AG20443 (cell line): ENCODE measurements around the gene BLOC1S6.

Source experiments
- DNase-seq: peaks from one replicate; pipeline ENCODE4 v3.0.0; 2012; ENCODE audit warnings: low spot score, mixed read lengths

The BLOC1S6 gene

DNA sequence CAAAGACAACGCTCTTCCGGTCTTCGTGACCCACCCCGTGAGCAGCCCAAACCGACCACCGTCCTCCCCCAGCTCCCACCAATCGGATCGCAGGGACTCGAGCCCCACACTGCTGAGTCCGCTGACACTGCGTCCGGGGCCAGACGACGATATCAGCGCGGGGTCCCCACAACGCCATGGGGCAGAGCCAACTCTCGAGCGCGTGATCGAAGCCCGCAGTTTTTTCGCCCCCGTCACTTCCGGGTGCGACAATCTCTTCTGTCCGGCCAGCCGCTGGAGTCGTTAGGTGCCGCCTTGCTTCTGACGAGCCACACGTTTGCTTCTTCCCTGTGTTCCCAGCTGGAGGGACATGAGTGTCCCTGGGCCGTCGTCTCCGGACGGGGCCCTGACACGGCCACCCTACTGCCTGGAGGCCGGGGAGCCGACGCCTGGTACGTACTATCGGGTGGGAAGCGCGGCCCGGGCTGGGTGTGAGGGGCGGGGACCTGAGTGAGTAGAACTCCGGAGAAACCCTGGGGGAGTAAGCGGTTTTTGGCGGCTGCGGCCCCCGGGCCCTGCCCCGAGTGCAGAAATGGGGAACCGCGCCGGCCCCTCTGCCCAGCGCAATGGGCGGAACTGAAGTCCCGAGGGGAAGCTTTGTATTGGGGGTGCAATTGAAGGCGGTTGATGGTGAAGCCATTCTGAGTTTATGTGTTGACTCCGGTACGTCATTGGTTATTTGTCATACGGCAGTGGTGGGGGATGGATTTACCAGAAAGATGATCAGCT, at the start of gene BLOC1S6:
Gene BLOC1S6, plus strand, starts transcription at position 285 of the 768 bp plus-strand sequence. Its CDS starts 65 bp downstream, at position 350.
- peak; percentile 92 for DNase-seq

DNA sequence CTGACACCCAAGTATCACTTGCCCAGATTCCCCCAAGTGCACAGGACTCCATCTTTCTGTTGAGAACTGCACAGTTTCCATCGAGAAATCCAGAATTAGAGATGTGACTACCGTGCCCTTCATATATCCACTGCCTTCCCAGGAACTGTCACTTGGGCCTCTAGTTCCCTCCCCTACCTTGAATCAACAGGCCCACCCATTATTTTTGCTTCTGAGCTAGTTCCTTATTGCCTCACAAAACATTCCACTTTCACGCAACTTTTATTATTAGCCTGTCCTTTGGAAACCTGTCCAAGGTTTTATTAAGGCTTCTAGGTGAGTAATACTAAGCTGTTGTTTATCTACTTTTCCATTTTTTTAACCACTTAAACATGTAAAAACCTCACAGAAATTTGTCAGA, 47.5 kb upstream of the BLOC1S6 start:
- DNase-seq = no peak

GRCh38 chr15:45540531-45540930, 46.6 kb upstream of the BLOC1S6 start:
- no peak for DNase-seq

DNA sequence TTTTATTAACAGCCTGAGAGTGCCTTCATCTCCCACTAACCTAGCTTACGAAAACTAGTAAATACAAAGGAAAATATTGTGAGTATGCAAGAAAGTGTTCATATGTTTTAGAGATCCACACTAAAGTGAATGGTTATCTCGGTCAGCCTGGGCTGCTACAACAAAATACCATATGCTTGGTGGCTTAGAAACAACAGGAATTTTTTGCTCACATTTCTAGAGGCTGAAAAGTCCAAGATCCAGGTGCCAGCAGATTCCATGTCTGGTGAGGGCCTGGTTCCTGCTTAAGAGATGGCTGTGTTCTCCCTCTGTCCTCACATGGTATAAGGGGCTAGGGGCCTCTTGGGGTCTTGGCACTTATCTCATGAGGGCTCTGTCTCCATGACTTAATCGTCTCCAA, 44.1 kb upstream of the BLOC1S6 start:
- DNase-seq = no peak

- no peak for DNase-seq
Measured at GRCh38 chr15:45544266-45545023, 42.7 kb upstream of the BLOC1S6 start.

- no peak for DNase-seq
Measured at GRCh38 chr15:45546789-45547188, 40.4 kb upstream of the BLOC1S6 start.

- no peak for DNase-seq
Measured at GRCh38 chr15:45548753-45549520, 38.2 kb upstream of the BLOC1S6 start.

DNA sequence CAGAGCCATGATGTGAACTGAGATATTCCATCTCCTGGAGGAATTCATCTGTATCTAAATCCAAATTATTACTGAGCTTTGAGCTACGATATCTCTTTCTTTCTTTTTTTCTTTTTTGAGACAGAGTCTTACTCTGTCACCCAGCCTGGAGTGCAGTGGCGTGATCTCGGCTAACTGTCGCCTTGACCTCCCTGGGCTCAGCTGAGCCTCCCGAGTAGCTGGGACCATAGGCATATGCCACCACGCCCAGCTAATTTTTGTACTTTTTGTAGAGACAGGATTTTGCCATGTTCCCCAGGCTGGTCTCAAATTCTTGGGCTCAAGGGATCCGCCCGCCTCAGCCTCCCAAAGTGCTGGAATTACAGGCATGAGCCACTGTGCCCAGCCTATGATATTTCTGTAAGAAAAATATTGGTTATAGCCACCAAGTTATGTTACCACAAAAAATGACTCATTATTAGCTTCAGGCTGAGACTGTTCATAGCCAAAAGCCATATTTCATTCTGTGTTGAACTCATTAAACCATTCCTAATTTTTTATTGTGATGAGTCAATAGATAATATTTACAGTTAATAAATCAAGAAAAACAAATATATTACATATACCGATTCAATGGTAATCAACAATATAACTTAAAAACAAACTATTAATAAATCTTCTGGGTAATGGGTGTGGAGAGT, 37.5 kb upstream of the BLOC1S6 start:
- peak; percentile 69 for DNase-seq

GRCh38 chr15:45550436-45550835, 36.7 kb upstream of the BLOC1S6 start:
- DNase-seq = no peak

DNA sequence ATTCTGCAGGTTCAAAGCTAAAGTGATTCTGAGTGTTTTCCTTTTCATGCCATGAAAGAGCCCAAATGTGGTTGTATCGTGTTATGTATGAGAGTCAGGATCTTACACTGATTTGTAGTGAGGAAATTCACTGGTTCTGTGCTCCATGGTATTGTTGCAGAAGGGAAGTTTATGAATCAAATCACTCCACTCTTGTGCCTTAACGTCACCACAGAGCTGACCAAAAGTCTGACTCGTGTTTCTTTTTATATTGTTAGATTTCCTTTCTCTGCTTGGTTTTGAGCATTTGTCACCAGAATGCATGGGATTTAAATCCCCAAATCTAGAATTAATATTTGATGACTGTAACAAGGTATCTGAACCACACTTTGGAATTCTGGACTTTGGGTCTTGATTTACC, 35.5 kb upstream of the BLOC1S6 start:
- peak; percentile 26 for DNase-seq

- DNase-seq = no peak
Measured at GRCh38 chr15:45555934-45556608, 31.1 kb upstream of the BLOC1S6 start.

- DNase-seq = no peak
Measured at GRCh38 chr15:45572617-45573016, 14.6 kb upstream of the BLOC1S6 start.

GRCh38 chr15:45573961-45574629, 13.1 kb upstream of the BLOC1S6 start:
- no peak for DNase-seq

DNA sequence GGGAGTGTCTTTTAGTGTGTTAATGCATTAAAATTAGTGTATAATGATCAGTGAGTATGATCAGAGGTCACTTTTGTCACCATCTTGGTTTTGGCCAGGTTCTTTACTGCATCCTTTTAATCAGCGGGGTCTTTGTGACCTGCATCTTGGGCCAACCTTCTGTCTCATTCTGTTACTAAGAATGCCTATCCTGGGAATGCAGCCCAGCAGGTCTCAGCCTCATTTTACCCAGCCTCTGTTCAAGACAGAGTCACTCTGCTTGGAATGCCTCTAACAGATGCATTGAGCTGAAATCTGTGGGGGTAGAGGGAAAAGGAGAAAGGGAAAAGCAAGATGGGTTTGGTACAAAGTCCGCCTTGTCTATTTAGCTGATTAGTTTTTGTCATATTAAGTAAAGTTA, 5.3 kb upstream of the BLOC1S6 start:
- DNase-seq = no peak

- DNase-seq = no peak
Measured at GRCh38 chr15:45583731-45584639, 3.2 kb upstream of the BLOC1S6 start.

DNA sequence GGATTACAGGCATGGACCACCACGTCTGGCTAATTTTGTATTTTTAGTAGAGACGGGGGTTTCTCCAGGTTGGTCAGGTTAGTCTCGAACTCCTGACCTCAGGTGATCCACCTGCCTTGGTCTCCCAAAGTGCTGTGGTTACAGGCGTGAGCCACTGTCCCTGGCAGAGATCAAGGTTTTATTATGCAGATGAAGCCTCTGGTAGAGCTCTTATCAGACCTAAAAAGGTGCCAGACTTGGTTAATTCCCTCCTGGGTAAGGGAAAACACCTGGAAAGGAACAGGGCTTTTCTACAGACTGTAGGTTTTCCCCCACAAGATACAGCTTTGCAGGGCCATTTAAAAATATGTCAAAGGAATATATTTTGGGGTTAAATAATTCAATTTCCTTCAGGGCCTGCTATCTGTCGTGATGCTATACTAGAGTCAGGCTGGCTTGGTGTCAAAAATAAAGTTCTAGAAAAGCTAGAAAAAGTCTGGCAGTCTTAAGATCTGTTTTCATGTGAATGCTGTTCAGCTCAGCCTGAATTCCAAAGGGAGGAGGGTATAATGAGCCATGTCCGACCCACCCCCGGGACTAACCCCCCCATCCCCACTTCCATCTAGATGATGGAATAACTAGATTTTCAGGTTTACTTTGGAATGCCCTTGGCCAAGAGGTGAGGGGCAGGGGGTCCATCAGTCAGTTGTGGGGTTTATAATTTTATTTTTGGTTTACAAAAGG, 1.9 kb upstream of the BLOC1S6 start:
- no peak for DNase-seq

GRCh38 chr15:45586125-45586524, 1.1 kb upstream of the BLOC1S6 start:
- DNase-seq = no peak

GRCh38 chr15:45586601-45587094, 531 bp upstream of the BLOC1S6 start:
- DNase-seq = no peak

- DNase-seq = no peak
Measured at GRCh38 chr15:45587863-45588170, 638 bp downstream of the BLOC1S6 start.
